Lower lobe of right lung (tissue), 2 donors: ENCODE data around the gene PLEKHJ1. TPM values are rescaled to one million over a fixed set of nuclear protein-coding genes. Genes with fewer than 3 reads are reported as not detected.
A peak's percentile ranks its signal among the peaks of the same experiment; 100 is the strongest.

Source experiments
- ATAC-seq, 2 donors: fragments of 200-7000 bp; cut with Tn5 transposase; one replicate each; pipeline ENCODE4 v1.9.1; 2020 to 2022; ENCODE audit warnings: mild to moderate bottlenecking in 2 of 2, moderate library complexity in 2 of 2
- DNase-seq: peaks from one replicate; pipeline ENCODE4 v3.0.0-alpha.2; 2020
- H3K27ac ChIP-seq: fragments of 200-600 bp; one replicate; pipeline ENCODE4 v1.8.0; 2022
- H3K27me3 ChIP-seq: fragments of 200-600 bp; one replicate; pipeline ENCODE4 v1.8.0; 2022; ENCODE audit warnings: low read depth
- H3K36me3 ChIP-seq: fragments of 200-600 bp; one replicate; pipeline ENCODE4 v1.8.0; 2022; ENCODE audit warnings: mild to moderate bottlenecking
- H3K4me1 ChIP-seq: fragments of 200-600 bp; one replicate; pipeline ENCODE4 v1.8.0; 2022
- H3K4me3 ChIP-seq: fragments of 200-600 bp; one replicate; pipeline ENCODE4 v1.8.0; 2022; ENCODE audit warnings: mild to moderate bottlenecking
- H3K9me3 ChIP-seq: fragments of 200-600 bp; one replicate; pipeline ENCODE4 v1.8.0; 2022
- CTCF ChIP-seq: fragments of 200-600 bp; IDR thresholded peaks from one replicate; pipeline ENCODE4 v1.8.0; 2022; ENCODE audit warnings: antibody characterized with exemption, mild to moderate bottlenecking
- intact Hi-C: fragments of 100-400 bp; cut with DNase I; formaldehyde crosslinking; loops from one replicate; pipeline ENCODE4 v1.11.0; 2022
- total RNA-seq: library from RNA; stranded (reverse); fragmentation: NEBNext Ultra II Directional; extraction: Animal tissue kit (Norgen Biotek cat#: 25700); gene quantifications from one replicate; pipeline ENCODE4 v1.2.1, GENCODE V29; 2021
- donor health status: DM: no; HTN: yes; CAD: no; lungs with severe emphysema.

The PLEKHJ1 gene
- total RNA-seq, 1 donor from 2014 or later, result 52.0 TPM

GRCh38 chr19:2221918-2222317 is 14.2 kb downstream of the PLEKHJ1 start:
- DNase-seq (no peak), ATAC-seq (no peak)
- no peaks in the 10 kb centered on the region for H3K4me1 ChIP-seq
- peak; percentile 9 for TF ChIP-seq CTCF
- intact Hi-C loops, result no loop called here
- no peaks in the 10 kb centered on the region for H3K27me3 ChIP-seq
- no peak overlapping the region for H3K4me3 ChIP-seq
- no peak overlapping the region for H3K27ac ChIP-seq
- H3K9me3 ChIP-seq, result no peaks in the 10 kb centered on the region
- H3K36me3 ChIP-seq, result peaks cover 99% of the 10 kb centered on the region

- TF ChIP-seq CTCF, result no peak
- DNase-seq (no peak), ATAC-seq (no peak)
- Histone ChIP-seq H3K4me1 (no peaks in the 10 kb centered on the region), H3K9me3 (no peaks in the 10 kb centered on the region), H3K27me3 (no peaks in the 10 kb centered on the region), H3K36me3 (peaks cover 99% of the 10 kb centered on the region), H3K4me3 (no peak overlapping the region), H3K27ac (no peak overlapping the region)
- intact Hi-C loops, result no loop called here
These were observed 14.8 kb downstream of the PLEKHJ1 start for GRCh38 chr19:2221250-2221831.

GRCh38 chr19:2219726-2220125 is 16.4 kb downstream of the PLEKHJ1 start:
- intact Hi-C loops, result no loop called here
- no peak for DNase-seq
- no peak for ATAC-seq
- Histone ChIP-seq H3K27ac (no peak overlapping the region), H3K36me3 (peaks cover 99% of the 10 kb centered on the region), H3K27me3 (no peaks in the 10 kb centered on the region), H3K9me3 (no peaks in the 10 kb centered on the region), H3K4me1 (no peaks in the 10 kb centered on the region), H3K4me3 (no peak overlapping the region)
- TF ChIP-seq CTCF, result no peak

DNA sequence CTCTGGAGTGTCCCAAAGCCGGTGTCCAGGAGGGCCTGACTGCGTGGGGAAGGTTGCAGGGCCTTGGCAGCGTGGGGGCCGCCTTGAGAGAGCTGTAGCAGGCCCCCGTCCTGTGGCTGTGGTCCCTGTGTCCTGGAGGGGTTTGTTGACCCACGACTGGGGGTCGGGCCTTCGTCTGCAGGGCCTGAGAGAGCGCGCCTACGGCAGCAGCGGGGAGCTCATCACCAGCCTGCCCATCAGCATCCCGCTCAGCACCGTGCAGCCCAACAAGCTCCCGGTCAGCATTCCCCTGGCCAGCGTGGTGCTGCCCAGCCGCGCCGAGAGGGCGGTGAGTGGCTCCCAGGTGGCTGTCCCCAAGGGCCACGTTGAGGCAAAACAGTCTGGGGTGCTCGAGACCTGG is 18.5 kb downstream of the PLEKHJ1 start:
- peaks cover 6% of the 10 kb centered on the region for H3K4me1 ChIP-seq
- no peaks in the 10 kb centered on the region for H3K9me3 ChIP-seq
- intact Hi-C loops, result no loop called here
- H3K4me3 ChIP-seq, result no peak overlapping the region
- TF ChIP-seq CTCF, result no peak
- no peak overlapping the region for H3K27ac ChIP-seq
- H3K36me3 ChIP-seq, result peaks cover 99% of the 10 kb centered on the region
- no peaks in the 10 kb centered on the region for H3K27me3 ChIP-seq
- DNase-seq (no peak), ATAC-seq (no peak)

DNA sequence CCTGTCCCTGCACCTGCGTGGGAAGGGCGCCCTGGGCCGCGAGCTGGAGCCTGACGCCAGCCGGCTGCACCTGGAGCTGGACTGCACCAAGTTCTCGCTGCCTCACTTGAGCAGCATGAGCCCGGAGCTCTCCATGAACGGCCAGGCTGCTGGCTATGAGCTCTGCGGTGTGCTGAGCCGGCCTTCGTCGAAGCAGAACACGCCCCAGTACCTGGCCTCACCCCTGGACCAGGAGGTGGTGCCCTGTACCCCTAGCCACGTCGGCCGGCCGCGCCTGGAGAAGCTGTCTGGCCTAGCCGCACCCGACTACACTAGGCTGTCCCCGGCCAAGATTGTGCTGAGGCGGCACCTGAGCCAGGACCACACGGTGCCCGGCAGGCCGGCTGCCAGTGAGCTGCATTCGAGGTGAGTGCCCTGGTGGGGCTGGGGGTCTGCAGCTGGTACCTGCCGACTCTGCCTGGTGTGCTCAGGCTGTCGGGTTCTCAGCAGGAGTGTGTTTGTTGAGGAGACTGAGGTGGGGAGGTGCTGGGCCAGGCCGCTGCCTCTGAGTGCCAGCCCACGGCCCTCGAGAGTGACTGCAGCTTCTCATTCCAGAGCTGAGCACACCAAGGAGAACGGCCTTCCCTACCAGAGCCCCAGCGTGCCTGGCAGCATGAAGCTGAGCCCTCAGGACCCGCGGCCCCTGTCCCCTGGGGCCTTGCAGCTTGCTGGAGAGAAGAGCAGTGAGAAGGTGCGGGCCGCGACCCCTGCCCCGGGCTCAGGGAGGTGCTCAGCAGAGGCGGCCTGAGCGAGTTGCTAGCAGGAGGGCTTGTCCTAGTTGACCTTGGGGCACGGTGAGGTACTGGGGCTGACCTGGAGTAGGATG is 19.5 kb downstream of the PLEKHJ1 start:
- TF ChIP-seq CTCF, result no peak
- Histone ChIP-seq H3K9me3 (no peaks in the 10 kb centered on the region), H3K27me3 (no peaks in the 10 kb centered on the region), H3K4me3 (no peak overlapping the region), H3K27ac (no peak overlapping the region), H3K4me1 (peaks cover 7% of the 10 kb centered on the region), H3K36me3 (peaks cover 99% of the 10 kb centered on the region)
- intact Hi-C loops, result no loop called here
- no peak for DNase-seq
- ATAC-seq, result no peak
